ENCODE data around the gene VPS13D.

- no peak for TF ChIP-seq CTCF (IDR thresholded peaks at IDR 0.05)
- no peak for TF ChIP-seq POLR2A (IDR thresholded peaks at IDR 0.05)
Observed at GRCh38 chr1:12469990-12470389, 240.2 kb downstream of the VPS13D start.

Data from esophagus squamous epithelium (tissue), 4 donors.